Smooth muscle cell (in vitro differentiated cells): ENCODE data around the gene LRRK1. TPM values are rescaled to one million over a fixed set of nuclear protein-coding genes. Genes with fewer than 3 reads are reported as not detected.

ENCODE experiments used
- DNase-seq: peaks from one replicate; lab custom pipeline; 2025; ENCODE audit not compliant: unreplicated experiment; lab: John Stamatoyannopoulos, UW
- H2AFZ ChIP-seq: fragments of 200-600 bp; sonication (generic); 2 replicates; pipeline ENCODE4 v1.6.0; 2016; ENCODE audit warnings: antibody characterized with exemption, low read depth, mild to moderate bottlenecking
- H3F3A ChIP-seq: fragments of 200-600 bp; sonication (generic); 2 replicates; pipeline ENCODE4 v1.6.0; 2017; ENCODE audit warnings: antibody characterized with exemption, low read depth
- H3K27ac ChIP-seq: fragments of 200-600 bp; sonication (generic); 2 replicates; pipeline ENCODE4 v1.5.1; 2016; ENCODE audit warnings: low read depth, mild to moderate bottlenecking
- H3K27me3 ChIP-seq: fragments of 200-600 bp; sonication (generic); 2 replicates; pipeline ENCODE4 v1.6.1; 2016; ENCODE audit warnings: low read depth, mild to moderate bottlenecking
- H3K36me3 ChIP-seq: fragments of 200-600 bp; sonication (generic); 2 replicates; pipeline ENCODE4 v1.5.1; 2016; ENCODE audit warnings: low read depth
- H3K4me1 ChIP-seq: fragments of 200-600 bp; sonication (generic); 2 replicates; pipeline ENCODE4 v1.5.1; 2016; ENCODE audit warnings: low read depth
- H3K4me2 ChIP-seq: fragments of 200-600 bp; sonication (generic); 2 replicates; pipeline ENCODE4 v1.6.0; 2016; ENCODE audit warnings: mild to moderate bottlenecking
- H3K4me3 ChIP-seq: fragments of 200-600 bp; sonication (generic); 2 replicates; pipeline ENCODE4 v1.5.1; 2016; ENCODE audit warnings: mild to moderate bottlenecking
- H3K79me2 ChIP-seq: fragments of 200-600 bp; sonication (generic); 2 replicates; pipeline ENCODE4 v1.6.0; 2016; ENCODE audit warnings: low read depth, mild to moderate bottlenecking
- H3K9ac ChIP-seq: fragments of 200-600 bp; sonication (generic); 2 replicates; pipeline ENCODE4 v1.6.0; 2016; ENCODE audit warnings: low read depth
- H3K9me3 ChIP-seq: fragments of 200-600 bp; sonication (generic); replicated peaks from 2 replicates; pipeline ENCODE4 v1.5.1; 2016; ENCODE audit warnings: low read depth
- H4K20me1 ChIP-seq: fragments of 200-600 bp; sonication (generic); 2 replicates; pipeline ENCODE4 v1.6.0; 2016; ENCODE audit warnings: low read depth
- CTCF ChIP-seq: fragments of 200-600 bp; sonication (generic); IDR thresholded peaks from 2 replicates; pipeline ENCODE4 v1.5.1; 2017; ENCODE audit warnings: borderline replicate concordance, mild to moderate bottlenecking, antibody characterized with exemption; ENCODE audit not compliant: insufficient read depth, poor library complexity, severe bottlenecking
- WGBS: methylation state at CpG from one replicate; pipeline ENCODE4 v1.1.7; 2016; ENCODE audit warnings: low lambda C conversion rate; 5-methylcytosine and 5-hydroxymethylcytosine counted together
- polyA plus RNA-seq: library from polyadenylated mRNA; unstranded; fragments of >200 nt; fragmentation: Nextera tagmentation; extraction: Ambion mirVana; gene quantifications from 2 replicates; pipeline ENCODE4 v1.2.1, GENCODE V29; 2016
- total RNA-seq: library from RNA; depleted of rRNA; stranded (reverse); fragments of >200 nt; gene quantifications from 2 replicates; pipeline ENCODE4 v1.2.3, GENCODE V29; 2014

LRRK1 gene
- total RNA-seq (0.85 and 1.6 TPM in 2 replicates), polyA plus RNA-seq (1.1 and 2.7 TPM in 2 replicates)

GRCh38 chr15:100918690-100919480 lies at the start of gene LRRK1:
LRRK1 (plus strand) TSS chr15:100919357; CDS start chr15:100924633, 5,276 bp downstream.
- Histone ChIP-seq H3K36me3 (no peaks in the 10 kb centered on the region), H3K4me1 (no peaks in the 10 kb centered on the region), H3K9ac (peak within 1 kb of the TSS; percentile 6), H3K27ac (no peak within 1 kb of the TSS), H3K4me2 (peak within 1 kb of the TSS; percentile 85), H3K27me3 (peaks cover 53% of the 10 kb centered on the region), H3K79me2 (no peaks in the 10 kb centered on the region), H3K9me3 (no peaks in the 10 kb centered on the region), H2AFZ (peak within 1 kb of the TSS; percentile 77), H4K20me1 (no peaks in the 10 kb centered on the region), H3F3A (no peaks in the 10 kb centered on the region), H3K4me3 (peak within 1 kb of the TSS; percentile 57)
- no peak for TF ChIP-seq CTCF
- DNase-seq, result no peak
- 2% methylated on average over 59 of the region's 87 CpGs for WGBS

- no peaks in the 10 kb centered on the region for H3K79me2 ChIP-seq
Observed at GRCh38 chr15:100873029-100873677, 46.0 kb upstream of the LRRK1 start.

GRCh38 chr15:100875495-100875894 lies 43.7 kb upstream of the LRRK1 start:
- no peak overlapping the region for H2AFZ ChIP-seq
- no peaks in the 10 kb centered on the region for H3K36me3 ChIP-seq
- H3K4me2 ChIP-seq, result no peak overlapping the region
- WGBS, result 89% methylated on average over 2 of the region's 2 CpGs
- H3K4me1 ChIP-seq, result no peaks in the 10 kb centered on the region
- no peak for TF ChIP-seq CTCF
- no peaks in the 10 kb centered on the region for H3K9me3 ChIP-seq
- peaks cover 64% of the 10 kb centered on the region for H3K27me3 ChIP-seq
- H3K79me2 ChIP-seq, result no peaks in the 10 kb centered on the region
- H4K20me1 ChIP-seq, result no peaks in the 10 kb centered on the region
- H3F3A ChIP-seq, result no peaks in the 10 kb centered on the region
- no peak overlapping the region for H3K9ac ChIP-seq
- H3K27ac ChIP-seq, result no peak overlapping the region
- no peak overlapping the region for H3K4me3 ChIP-seq
- no peak for DNase-seq

More at GRCh38 chr15:100873029-100873677, 46.0 kb upstream of the LRRK1 start:
- WGBS, result 37% methylated on average over 2 of the region's 2 CpGs
- peak; percentile 92 for TF ChIP-seq CTCF
- Histone ChIP-seq H3K4me3 (no peak overlapping the region), H3K9ac (no peak overlapping the region), H3K4me2 (no peak overlapping the region), H3K4me1 (no peaks in the 10 kb centered on the region), H3F3A (no peaks in the 10 kb centered on the region), H4K20me1 (no peaks in the 10 kb centered on the region), H3K27me3 (peaks cover 41% of the 10 kb centered on the region), H3K36me3 (no peaks in the 10 kb centered on the region), H3K9me3 (no peaks in the 10 kb centered on the region), H3K27ac (no peak overlapping the region), H2AFZ (no peak overlapping the region)
- DNase-seq, result no peak
